GM18909 (cell line): Measurements from ENCODE around the gene PDIA5.

Experiments used
- ATAC-seq: cut with Tn5 transposase; IDR thresholded peaks from one replicate; pipeline ENCODE4 v1.9.1; 2021; ENCODE audit warnings: mild to moderate bottlenecking; ENCODE audit not compliant: unreplicated experiment, poor library complexity

PDIA5 gene

DNA sequence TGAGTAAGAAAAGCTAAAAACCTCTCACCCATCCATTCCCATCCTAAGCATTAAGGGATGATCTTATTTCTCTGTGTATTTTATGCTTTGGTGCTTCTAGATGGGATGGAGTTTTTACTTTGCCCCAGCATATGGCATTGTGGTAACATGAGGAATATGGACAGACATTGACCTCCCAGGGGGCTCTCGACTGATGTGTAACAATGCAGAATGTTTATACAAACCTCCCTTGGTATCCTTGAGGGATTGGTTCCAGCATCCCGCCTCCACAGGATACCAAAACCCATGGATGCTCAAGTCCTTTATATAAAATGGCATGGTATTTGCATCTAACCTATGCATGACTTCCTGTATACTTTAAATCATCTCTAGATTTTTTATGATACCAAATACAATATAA, 21.6 kb downstream of the PDIA5 start:
- ATAC-seq: no peak

GRCh38 chr3:123089611-123090331, 22.9 kb downstream of the PDIA5 start:
- no peak for ATAC-seq

DNA sequence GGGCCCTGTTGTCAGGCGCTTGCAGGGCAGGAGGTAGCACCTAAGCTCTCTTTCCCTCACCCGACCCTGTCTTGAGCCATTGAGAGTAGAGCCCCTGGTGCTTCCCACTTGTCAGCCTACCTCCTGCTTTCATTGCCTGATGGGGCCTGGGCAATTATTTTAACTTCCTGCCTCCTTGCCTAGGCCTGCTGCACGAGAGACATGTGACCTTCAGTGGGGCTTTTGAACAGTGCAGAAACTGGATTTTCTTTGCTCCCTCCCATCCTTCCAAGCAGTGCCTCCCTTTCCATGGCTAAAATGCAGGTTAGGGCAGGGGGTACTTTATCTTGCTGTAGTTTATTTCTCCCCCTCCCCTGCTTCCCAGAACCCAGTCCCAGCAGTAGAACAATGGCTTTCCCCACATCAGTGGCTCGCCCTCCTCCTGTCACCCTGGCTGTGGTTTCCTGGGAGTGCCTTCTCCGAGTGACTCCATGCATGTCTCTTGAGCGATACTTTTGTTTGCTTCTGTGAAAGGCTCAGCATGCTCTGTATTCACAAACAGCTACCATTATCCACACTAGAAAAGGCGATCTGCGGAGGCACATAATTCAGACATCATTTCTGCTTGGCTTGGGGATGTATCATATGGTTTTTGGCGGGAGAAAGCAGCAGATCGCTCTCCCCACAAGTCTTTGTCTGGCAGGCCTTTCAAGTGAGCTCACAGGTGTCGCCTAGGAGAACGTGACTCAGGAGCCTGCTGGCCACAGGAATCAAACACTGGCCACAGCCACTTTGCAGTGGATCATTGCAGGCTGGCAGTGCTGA, 24.1 kb downstream of the PDIA5 start:
- no peak for ATAC-seq

GRCh38 chr3:123092243-123092642, 25.4 kb downstream of the PDIA5 start:
- no peak for ATAC-seq

DNA sequence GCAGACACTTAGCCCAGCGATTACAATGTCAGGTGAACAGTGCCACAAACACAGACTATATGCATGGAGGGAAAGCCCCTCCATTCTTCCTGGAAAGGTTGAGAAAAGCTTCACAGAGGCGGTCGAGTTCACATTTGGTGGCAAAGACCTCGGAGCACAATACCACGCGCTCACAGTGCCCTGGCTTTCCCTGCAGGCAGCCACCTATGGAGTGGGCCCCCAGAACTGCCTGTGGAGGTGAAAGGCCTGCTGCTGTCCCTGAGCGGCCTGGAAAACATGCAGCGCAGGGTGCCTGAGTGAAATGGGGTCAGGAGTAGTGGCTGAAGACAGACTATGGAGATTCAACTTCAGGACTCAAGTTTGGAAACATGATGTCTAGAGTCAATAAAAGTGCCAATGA, 26.9 kb downstream of the PDIA5 start:
- ATAC-seq: no peak

- ATAC-seq: no peak
Measured at GRCh38 chr3:123094516-123095313, 27.9 kb downstream of the PDIA5 start.

DNA sequence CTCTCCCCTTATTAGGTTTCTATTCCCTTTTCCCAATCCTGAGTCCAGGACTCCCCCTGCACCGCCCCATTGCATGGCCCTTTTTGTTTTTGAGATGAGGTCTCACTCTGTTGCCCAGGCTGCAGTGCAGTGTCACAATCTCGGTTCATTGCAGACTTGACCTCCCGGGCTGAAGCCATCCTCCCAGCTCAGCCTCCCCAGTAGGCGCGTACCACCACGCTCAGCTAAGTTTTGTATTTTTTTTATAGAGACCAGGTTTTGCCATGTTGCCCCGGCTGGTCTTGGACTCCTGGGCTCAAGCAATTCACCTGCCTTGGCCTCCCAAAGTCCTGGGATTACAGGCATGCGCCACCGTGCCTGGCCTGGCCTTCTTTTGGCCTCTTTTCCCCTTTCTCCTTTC, 29.3 kb downstream of the PDIA5 start:
- ATAC-seq: no peak

GRCh38 chr3:123096731-123097130, 29.9 kb downstream of the PDIA5 start:
- ATAC-seq: no peak

DNA sequence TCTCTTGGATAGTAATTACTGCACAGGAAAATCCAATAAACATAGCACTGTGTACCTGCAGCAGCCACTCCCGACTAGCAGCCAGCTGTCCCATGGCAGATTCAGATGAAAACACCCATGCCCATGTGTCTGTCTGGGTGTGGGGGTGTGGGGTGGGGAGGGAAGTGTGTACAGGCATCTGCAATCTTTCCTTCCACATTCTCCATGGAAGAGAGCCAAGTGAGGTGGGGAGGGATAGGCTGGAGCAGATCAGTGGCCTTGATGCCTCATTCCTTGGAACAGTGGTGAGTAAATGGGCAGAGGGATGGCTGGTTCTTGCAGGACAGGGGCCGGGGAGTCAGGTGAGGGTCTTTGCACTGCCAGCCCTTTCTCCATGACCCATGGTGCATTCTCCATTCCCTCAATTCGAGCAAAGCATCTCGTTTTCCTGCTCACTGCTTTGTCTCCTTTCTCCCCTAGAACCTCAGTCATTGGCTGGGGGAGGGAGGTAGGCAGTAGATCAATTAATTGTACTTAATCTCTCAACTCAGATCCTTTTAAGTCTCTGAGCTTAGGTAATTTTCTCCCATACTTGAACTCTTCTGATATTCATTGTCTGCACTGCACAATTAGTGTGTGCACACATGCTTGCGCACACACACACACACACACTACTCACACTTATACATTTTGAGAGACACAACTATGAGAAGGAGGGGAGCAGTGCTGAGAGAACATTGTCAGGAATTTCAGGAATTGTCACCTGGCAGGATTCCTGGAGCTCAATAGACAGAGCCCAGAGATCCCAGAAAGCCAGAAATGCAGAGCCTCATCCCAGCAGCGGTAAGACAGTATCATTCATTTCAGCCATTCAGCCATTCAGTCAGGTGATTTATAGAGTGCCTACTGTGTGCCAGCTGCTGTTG, 31.9 kb downstream of the PDIA5 start:
- no peak for ATAC-seq

GRCh38 chr3:123099331-123100192, 32.7 kb downstream of the PDIA5 start:
- no peak for ATAC-seq

DNA sequence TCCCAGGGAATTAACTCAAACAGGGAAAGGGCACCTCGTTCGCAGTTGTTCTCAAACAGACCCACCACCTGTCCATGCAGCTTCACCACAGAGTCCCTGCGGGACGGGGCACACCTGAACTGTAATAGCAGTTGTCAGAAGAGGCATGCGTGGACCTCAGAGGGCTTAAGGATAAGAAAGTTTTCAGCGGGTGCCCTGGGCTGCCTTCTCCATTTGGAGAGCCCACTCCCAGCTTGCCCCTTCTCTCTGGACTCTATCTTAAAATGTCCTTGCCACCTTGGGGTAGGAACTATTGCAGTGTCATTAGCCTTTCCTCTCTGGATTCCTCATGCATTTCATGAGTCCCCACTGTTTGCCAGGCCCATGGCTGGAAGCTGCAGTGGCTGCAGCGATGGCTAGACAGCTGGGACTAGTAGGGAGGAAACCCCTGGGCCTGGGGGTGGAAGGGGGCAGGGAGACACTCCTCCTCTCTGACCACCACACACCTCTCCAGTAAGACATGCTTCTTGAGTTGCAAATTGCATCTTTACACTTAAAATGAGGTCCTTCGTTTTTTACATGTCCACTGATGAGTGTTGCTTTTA, 33.5 kb downstream of the PDIA5 start:
- no peak for ATAC-seq

- ATAC-seq: no peak
Measured at GRCh38 chr3:123102249-123102648, 35.4 kb downstream of the PDIA5 start.

- ATAC-seq: no peak
Measured at GRCh38 chr3:123102826-123103225, 36.0 kb downstream of the PDIA5 start.

- no peak for ATAC-seq
Measured at GRCh38 chr3:123104550-123104949, 37.7 kb downstream of the PDIA5 start.

DNA sequence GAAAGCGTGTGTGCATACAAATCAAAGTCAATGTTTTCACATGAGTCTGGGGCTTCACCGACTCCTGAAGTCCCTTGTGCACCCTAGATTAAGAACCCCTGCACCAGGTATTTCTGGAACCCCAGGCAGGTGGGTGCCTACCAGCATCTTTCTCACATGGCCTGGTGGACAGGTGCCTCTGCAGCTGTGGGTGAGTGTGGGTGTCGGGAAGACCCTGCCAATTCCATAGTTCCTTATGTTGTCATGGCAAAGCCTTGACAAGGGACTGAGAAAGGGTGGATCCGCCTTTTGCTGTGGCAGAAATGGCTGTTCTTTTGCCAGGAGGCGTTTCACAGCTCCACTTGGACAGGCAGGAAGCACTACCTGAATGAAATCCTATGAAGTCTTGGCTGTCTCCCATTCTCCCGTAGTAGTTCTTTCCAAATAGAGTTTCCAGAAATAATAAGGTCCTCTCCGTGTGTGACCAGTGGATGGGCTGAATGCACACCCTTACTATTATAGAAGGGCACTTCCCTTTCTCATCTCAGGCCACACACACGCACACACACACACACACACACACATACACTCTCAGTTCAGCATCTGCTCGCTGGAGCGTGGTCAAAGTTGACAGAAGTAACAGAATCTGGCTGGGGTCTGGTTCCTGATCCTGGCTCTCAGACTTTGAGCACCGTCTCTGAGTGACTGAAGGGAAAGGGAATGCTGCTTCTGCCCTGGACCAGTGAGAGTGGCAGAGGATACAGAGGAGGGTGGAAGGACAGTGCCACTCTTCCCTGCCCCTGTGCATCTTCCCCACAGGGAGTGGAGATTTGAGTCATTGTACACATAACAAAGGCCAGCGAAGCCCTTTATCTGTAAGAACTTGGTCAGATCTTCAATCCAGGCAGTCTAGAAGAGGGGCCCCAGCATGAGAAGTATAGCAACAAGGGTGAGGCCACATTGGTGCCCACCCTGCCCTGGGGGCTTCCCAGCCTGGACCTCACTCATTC, 38.7 kb downstream of the PDIA5 start:
- ATAC-seq: peak; percentile 72

- ATAC-seq: no peak
Measured at GRCh38 chr3:123110282-123110975, 43.6 kb downstream of the PDIA5 start.
